Brain microvascular endothelial cell (primary cell): Measurements from ENCODE around the gene CAMK1D.

ENCODE experiments used
- DNase-seq: peaks from one replicate; pipeline ENCODE4 v3.0.0-alpha.2; 2020
- H3K27ac ChIP-seq: fragments of 250-450 bp; sonication (Bioruptor Pico); 2 replicates; pipeline ENCODE4 v1.5.1; 2020; ENCODE audit warnings: mild to moderate bottlenecking, moderate library complexity
- H3K27me3 ChIP-seq: fragments of 250-450 bp; sonication (Bioruptor Pico); replicated peaks from 2 replicates; pipeline ENCODE4 v1.5.1; 2020; ENCODE audit warnings: mild to moderate bottlenecking
- H3K36me3 ChIP-seq: fragments of 250-450 bp; sonication (Bioruptor Pico); replicated peaks from 2 replicates; pipeline ENCODE4 v1.5.1; 2020; ENCODE audit warnings: mild to moderate bottlenecking
- H3K4me3 ChIP-seq: 2 replicates; pipeline ENCODE4 v1.5.1; 2011; ENCODE audit warnings: low read depth, mild to moderate bottlenecking, control low read depth, low read length, moderate library complexity
- CTCF ChIP-seq: IDR thresholded peaks from 2 replicates; pipeline ENCODE4 v1.5.1; 2011; ENCODE audit warnings: low read depth, mild to moderate bottlenecking, moderate library complexity, low read length, control low read depth, inconsistent platforms; ENCODE audit errors: missing control alignments
- in situ Hi-C: cut with HindIII; loops from 2 replicates; pipeline ENCODE4 v1.10.0; 2017; ENCODE audit warnings: low sequenced_read_pairs, low pct_ligation_motif_present

CAMK1D gene

GRCh38 chr10:12728494-12728893 is 379.1 kb downstream of the CAMK1D start:
- in situ Hi-C loops: no loop called here
- Histone ChIP-seq H3K4me3 (no peak overlapping the region), H3K27me3 (no peaks in the 10 kb centered on the region), H3K36me3 (no peaks in the 10 kb centered on the region), H3K27ac (no peak overlapping the region)
- DNase-seq: no peak
- no peak for TF ChIP-seq CTCF

- Histone ChIP-seq H3K27me3 (no peaks in the 10 kb centered on the region), H3K4me3 (no peak overlapping the region), H3K36me3 (no peaks in the 10 kb centered on the region), H3K27ac (no peak overlapping the region)
- TF ChIP-seq CTCF: peak; percentile 58
- no peak for DNase-seq
- in situ Hi-C loops: no loop called here
Measured at GRCh38 chr10:12729885-12730284, 380.5 kb downstream of the CAMK1D start.

GRCh38 chr10:12730809-12731519 is 381.6 kb downstream of the CAMK1D start:
- no peak for DNase-seq
- in situ Hi-C loops: no loop called here
- no peak overlapping the region for H3K4me3 ChIP-seq
- H3K27me3 ChIP-seq: no peaks in the 10 kb centered on the region
- no peaks in the 10 kb centered on the region for H3K36me3 ChIP-seq
- H3K27ac ChIP-seq: no peak overlapping the region
- no peak for TF ChIP-seq CTCF

- no peaks in the 10 kb centered on the region for H3K27me3 ChIP-seq
- H3K36me3 ChIP-seq: no peaks in the 10 kb centered on the region
- no peak for DNase-seq
- no peak overlapping the region for H3K4me3 ChIP-seq
- TF ChIP-seq CTCF: no peak
- in situ Hi-C loops: no loop called here
- no peak overlapping the region for H3K27ac ChIP-seq
Measured at GRCh38 chr10:12733271-12733670, 383.9 kb downstream of the CAMK1D start.

- Histone ChIP-seq H3K36me3 (no peaks in the 10 kb centered on the region), H3K27ac (no peak overlapping the region), H3K4me3 (no peak overlapping the region), H3K27me3 (no peaks in the 10 kb centered on the region)
- no peak for DNase-seq
- in situ Hi-C loops: no loop called here
- no peak for TF ChIP-seq CTCF
Measured at GRCh38 chr10:12735843-12736462, 386.6 kb downstream of the CAMK1D start.

- in situ Hi-C loops: no loop called here
- no peaks in the 10 kb centered on the region for H3K27me3 ChIP-seq
- H3K27ac ChIP-seq: no peak overlapping the region
- TF ChIP-seq CTCF: no peak
- H3K36me3 ChIP-seq: no peaks in the 10 kb centered on the region
- no peak for DNase-seq
- H3K4me3 ChIP-seq: no peak overlapping the region
Measured at GRCh38 chr10:12740813-12741212, 391.5 kb downstream of the CAMK1D start.
